Esophagus squamous epithelium (tissue), 5 donors: Measurements from ENCODE around the gene CHMP3. TPM values are rescaled to one million over a fixed set of nuclear protein-coding genes. Genes with fewer than 3 reads are reported as not detected.
A peak's percentile ranks its signal among the peaks of the same experiment; 100 is the strongest.
"Not testable (repeated sequence)": the region's sequence is repeated elsewhere in the genome, so short reads cannot be mapped to it uniquely, and the experiment has no call there.

Source experiments
- DNase-seq: peaks from one replicate; lab custom pipeline; 2025; lab: John Stamatoyannopoulos, UW
- H3K27ac ChIP-seq, 4 donors: fragments of 200-600 bp; sonication (generic); one replicate each; pipeline ENCODE4 v1.5.1; 2016 to 2019; ENCODE audit warnings: mild to moderate bottlenecking in 1 of 4
- H3K27me3 ChIP-seq, 4 donors: fragments of 200-600 bp; sonication (generic); 1 replicate in 3 of 4; 2 replicates in 1 of 4; pipeline versions ENCODE4 v1.5.1 to v1.6.0; 2017 to 2021; ENCODE audit warnings: antibody characterized with exemption in 1 of 4
- H3K36me3 ChIP-seq, 3 donors: fragments of 200-600 bp; sonication (generic); one replicate each; pipeline ENCODE4 v1.5.1; 2016 to 2019
- H3K4me1 ChIP-seq, 3 donors: fragments of 200-600 bp; sonication (generic); one replicate each; pipeline ENCODE4 v1.5.1; 2017 to 2019
- H3K4me3 ChIP-seq, 4 donors: fragments of 200-600 bp; sonication (generic); 1 replicate in 3 of 4; 2 replicates in 1 of 4; pipeline ENCODE4 v1.5.1; 2016 to 2019; ENCODE audit warnings: mild to moderate bottlenecking in 2 of 4, moderate library complexity in 1 of 4
- H3K9me3 ChIP-seq, 3 donors: fragments of 200-600 bp; sonication (generic); one replicate each; pipeline ENCODE4 v1.5.1; 2016 to 2019
- CTCF ChIP-seq, 6 experiments: fragments of 450-650 bp in 4 of 6; fragments of 200-600 bp in 2 of 6; sonication (generic) in 2 of 6; IDR thresholded peaks; one replicate each; pipeline ENCODE4 v1.5.1; 2016 to 2019; ENCODE audit warnings: antibody characterized with exemption in 6 of 6, mild to moderate bottlenecking in 4 of 6, moderate library complexity in 4 of 6
- POLR2A ChIP-seq, 4 donors: fragments of 450-650 bp; IDR thresholded peaks; one replicate each; pipeline ENCODE4 v1.6.1; 2017; ENCODE audit warnings: antibody characterized with exemption in 4 of 4, mild to moderate bottlenecking in 4 of 4, moderate library complexity in 3 of 4
- WGBS, 2 donors: methylation state at CpG; one replicate each; pipeline ENCODE4 v1.1.5; 2018; 5-methylcytosine and 5-hydroxymethylcytosine counted together
- intact Hi-C: fragments of 100-400 bp; cut with DNase I; formaldehyde crosslinking; loops from one replicate; pipeline ENCODE4 v1.15.0; 2022
- total RNA-seq, 4 donors: library from RNA; depleted of rRNA; stranded (reverse); fragments of >200 nt; gene quantifications; one replicate each; pipeline ENCODE4 v1.1.0, GENCODE V29; 2016
- donor health status: DM: yes; HTN: yes; CAD: no.

The CHMP3 gene
- total RNA-seq, 4 donors from 2014 or later, result 55.5 to 103 (median 65.5) TPM

DNA sequence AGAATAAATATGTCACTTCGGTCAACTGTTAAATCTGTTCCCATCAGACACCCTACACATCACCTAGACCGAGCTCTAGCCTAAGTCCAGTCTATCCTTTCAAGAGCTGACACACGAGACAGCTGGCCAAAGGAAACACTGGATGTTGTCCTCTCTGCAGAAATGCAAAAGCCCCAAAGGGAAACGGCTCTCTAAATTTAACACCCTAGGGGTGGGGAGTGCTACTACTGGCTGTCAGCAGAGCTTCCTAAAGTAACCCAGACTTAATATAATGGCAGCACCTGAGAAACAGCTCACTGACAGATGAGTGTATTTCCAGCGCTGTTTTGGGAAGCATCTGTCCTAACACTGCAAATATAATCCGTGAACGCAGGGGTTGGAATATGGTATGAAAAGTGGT lies 55.6 kb downstream of the CHMP3 start:
- Histone ChIP-seq H3K4me3 (no peak overlapping the region), H3K36me3 (peaks cover 6 to 77% (median 17%) of the 10 kb centered on the region in 3 donors), H3K27me3 (no peaks in the 10 kb centered on the region), H3K4me1 (peaks cover 0 to 28% (median 0%) of the 10 kb centered on the region in 3 donors), H3K9me3 (no peaks in the 10 kb centered on the region), H3K27ac (no peak overlapping the region)
- no peak for DNase-seq
- WGBS, 2 donors, result 91 to 92% methylated on average over 6 to 7 of the region's 7 CpGs
- intact Hi-C loops, result no loop called here
- TF ChIP-seq CTCF (IDR thresholded peaks at IDR 0.05) (no peak), POLR2A (IDR thresholded peaks at IDR 0.05) (no peak)

DNA sequence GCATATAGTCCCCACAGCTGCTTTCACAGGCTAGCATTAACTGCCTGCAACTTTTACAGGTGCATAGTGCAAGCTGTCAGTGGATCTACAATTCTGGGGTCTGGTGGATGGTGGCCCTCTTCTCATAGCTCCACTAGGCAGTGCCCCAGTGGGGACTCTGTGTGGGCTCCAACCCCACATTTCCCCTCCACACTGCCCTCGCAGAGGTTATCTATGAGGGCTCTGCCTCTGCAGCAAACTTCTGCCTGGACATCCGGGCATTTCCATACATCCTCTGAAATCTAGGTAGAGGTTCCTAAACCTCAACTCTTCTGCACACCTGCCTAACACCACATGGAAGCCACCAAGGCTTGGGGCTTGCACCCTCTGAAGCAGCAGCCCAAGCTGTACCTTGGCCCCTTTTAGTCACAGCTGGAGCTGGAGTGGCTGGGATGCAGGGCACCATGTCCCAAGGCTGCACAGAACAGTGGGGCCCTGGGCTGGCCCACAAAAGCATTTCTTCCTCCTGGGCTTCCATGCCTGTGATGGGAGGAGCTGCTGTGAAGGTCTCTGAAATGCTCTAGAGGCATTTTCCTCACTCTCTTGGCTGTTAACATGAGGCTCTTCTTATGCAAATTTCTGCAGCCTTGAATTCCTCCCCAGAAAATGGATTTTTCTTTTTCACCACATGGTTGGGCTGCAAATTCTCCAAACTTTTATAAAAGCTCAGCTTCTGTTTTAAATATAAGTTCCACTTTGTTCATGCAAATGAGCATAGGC lies 62.7 kb downstream of the CHMP3 start:
- Histone ChIP-seq H3K27ac (no peak overlapping the region), H3K4me1 (peaks cover 0 to 21% (median 0%) of the 10 kb centered on the region in 3 donors), H3K9me3 (peaks cover 0 to 11% (median 4%) of the 10 kb centered on the region in 3 donors), H3K27me3 (no peaks in the 10 kb centered on the region), H3K4me3 (no peak overlapping the region), H3K36me3 (peaks cover 7 to 97% (median 19%) of the 10 kb centered on the region in 3 donors)
- intact Hi-C loops, result no loop called here
- WGBS, 2 donors, result 79 to 100% methylated on average over 2 of the region's 2 CpGs
- no peak for DNase-seq
- TF ChIP-seq POLR2A (IDR thresholded peaks at IDR 0.05), result no peak
- no peak for TF ChIP-seq CTCF (IDR thresholded peaks at IDR 0.05)

DNA sequence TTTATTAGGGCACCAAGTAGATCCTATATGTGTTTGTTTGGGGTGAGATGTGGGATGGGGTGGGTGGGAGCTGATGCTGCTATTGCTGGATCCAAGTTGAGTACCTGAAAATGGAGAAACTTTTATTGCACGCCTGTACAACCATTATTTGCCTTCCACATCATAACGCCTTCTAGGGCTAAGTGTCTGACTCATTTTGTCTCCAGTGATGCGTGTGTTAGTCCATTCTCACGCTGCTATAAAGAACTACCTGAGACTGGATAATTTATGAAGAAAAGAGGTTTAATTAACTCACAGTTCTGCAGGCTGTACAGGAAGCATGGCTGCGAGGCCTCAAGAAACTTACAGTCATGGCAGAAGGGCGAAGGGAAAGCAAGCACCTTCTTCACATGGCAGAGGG lies 63.9 kb downstream of the CHMP3 start:
- intact Hi-C loops, result no loop called here
- peak overlapping the region in 1 of 4 donors; percentile 51 for H3K27ac ChIP-seq
- peaks cover 3 to 97% (median 13%) of the 10 kb centered on the region in 3 donors for H3K36me3 ChIP-seq
- no peaks in the 10 kb centered on the region for H3K27me3 ChIP-seq
- no peak for DNase-seq
- 64 to 72% methylated on average over 6 of the region's 6 CpGs for WGBS, 2 donors
- H3K4me1 ChIP-seq, result peaks cover 0 to 21% (median 0%) of the 10 kb centered on the region in 3 donors
- no peak overlapping the region for H3K4me3 ChIP-seq
- TF ChIP-seq POLR2A (IDR thresholded peaks at IDR 0.05) (no peak), CTCF (IDR thresholded peaks at IDR 0.05) (no peak)
- H3K9me3 ChIP-seq, result peaks cover 0 to 11% (median 4%) of the 10 kb centered on the region in 3 donors

GRCh38 chr2:86498468-86499260 lies 64.6 kb downstream of the CHMP3 start:
- no peak for DNase-seq
- H3K4me1 ChIP-seq, result peaks cover 0 to 21% (median 0%) of the 10 kb centered on the region in 3 donors
- TF ChIP-seq POLR2A (IDR thresholded peaks at IDR 0.05) (no peak), CTCF (IDR thresholded peaks at IDR 0.05) (no peak)
- H3K27me3 ChIP-seq, result no peaks in the 10 kb centered on the region
- peak overlapping the region in 1 of 4 donors; percentile 51 for H3K27ac ChIP-seq
- H3K36me3 ChIP-seq, result peaks cover 3 to 97% (median 13%) of the 10 kb centered on the region in 3 donors
- 39 to 63% methylated on average over 3 of the region's 3 CpGs for WGBS, 2 donors
- no peak overlapping the region for H3K4me3 ChIP-seq
- H3K9me3 ChIP-seq, result peaks cover 0 to 11% (median 4%) of the 10 kb centered on the region in 3 donors
- intact Hi-C loops, result no loop called here

GRCh38 chr2:86496391-86496790 lies 66.9 kb downstream of the CHMP3 start:
- intact Hi-C loops, result not testable (repeated sequence)
- H3K36me3 ChIP-seq, result peaks cover 5 to 100% (median 13%) of the 10 kb centered on the region in 3 donors

More at GRCh38 chr2:86496391-86496790, 66.9 kb downstream of the CHMP3 start:
- not testable (repeated sequence) for H3K4me3 ChIP-seq, H3K27me3 ChIP-seq, H3K27ac ChIP-seq, DNase-seq
- peaks cover 0 to 11% (median 4%) of the 10 kb centered on the region in 3 donors for H3K9me3 ChIP-seq
- WGBS, 2 donors, result 80 to 90% methylated on average over 3 of the region's 3 CpGs
- peaks cover 0 to 14% (median 0%) of the 10 kb centered on the region in 3 donors for H3K4me1 ChIP-seq
